Neural cell (in vitro differentiated cells): ENCODE results near the gene VWF. TPM values are rescaled to one million over a fixed set of nuclear protein-coding genes. Genes with fewer than 3 reads are reported as not detected.

Experiments
- H2AFZ ChIP-seq: fragments of 200-600, 300-800 bp; sonication (generic), shearing (Covaris generic); 2 replicates; pipeline ENCODE4 v1.6.0; 2014; ENCODE audit warnings: low read depth, mild to moderate bottlenecking, antibody characterized with exemption, low read length, moderate library complexity
- H3F3A ChIP-seq: fragments of 200-600 bp; shearing (Covaris generic); 2 replicates; pipeline ENCODE4 v1.6.1; 2016; ENCODE audit warnings: mild to moderate bottlenecking, moderate library complexity, mixed read lengths, antibody characterized with exemption, low read length; ENCODE audit not compliant: insufficient read depth, poor library complexity, severe bottlenecking
- H3K27ac ChIP-seq: fragments of 200-600, 300-800 bp; sonication (generic), shearing (Covaris generic); 2 replicates; pipeline ENCODE4 v1.5.1; 2014; ENCODE audit warnings: mild to moderate bottlenecking, low read length, moderate library complexity
- H3K27me3 ChIP-seq: fragments of 300-800, 200-600 bp; sonication (generic), shearing (Covaris generic); 2 replicates; pipeline ENCODE4 v1.6.0; 2014; ENCODE audit warnings: mild to moderate bottlenecking, low read depth, low read length, moderate library complexity; ENCODE audit not compliant: insufficient read depth
- H3K36me3 ChIP-seq: fragments of 300-800, 200-600 bp; sonication (generic), shearing (Covaris generic); 2 replicates; pipeline ENCODE4 v1.5.1; 2014; ENCODE audit warnings: mild to moderate bottlenecking, antibody characterized with exemption, low read length, moderate library complexity; ENCODE audit not compliant: insufficient read depth
- H3K4me2 ChIP-seq: fragments of 300-800, 200-600 bp; sonication (generic), shearing (Covaris generic); 2 replicates; pipeline ENCODE4 v1.6.0; 2014; ENCODE audit warnings: mild to moderate bottlenecking, low read length
- H3K4me3 ChIP-seq: fragments of 300-800, 200-600 bp; sonication (generic), shearing (Covaris generic); 2 replicates; pipeline ENCODE4 v1.5.1; 2014; ENCODE audit warnings: mild to moderate bottlenecking, low read length, moderate library complexity
- H3K79me2 ChIP-seq: fragments of 200-600 bp; shearing (Covaris generic); replicated peaks from 2 replicates; pipeline ENCODE4 v1.6.0; 2014; ENCODE audit warnings: mild to moderate bottlenecking, low read length, moderate library complexity; ENCODE audit not compliant: insufficient read depth
- H3K9ac ChIP-seq: fragments of 300-800, 200-600 bp; sonication (generic), shearing (Covaris generic); 2 replicates; pipeline ENCODE4 v1.6.1; 2016; ENCODE audit warnings: mild to moderate bottlenecking, low read length, mixed read lengths
- H3K9me2 ChIP-seq: fragments of 200-600 bp; shearing (Covaris generic); 2 replicates; pipeline ENCODE4 v1.6.1; 2016; ENCODE audit warnings: mild to moderate bottlenecking, low read length, mixed read lengths; ENCODE audit not compliant: insufficient read depth
- H3K9me3 ChIP-seq: fragments of 200-600, 300-800 bp; sonication (generic), shearing (Covaris generic); 2 replicates; pipeline ENCODE4 v1.6.1; 2016; ENCODE audit warnings: mild to moderate bottlenecking, mixed run types, low read length, moderate library complexity, mixed read lengths
- H4K20me1 ChIP-seq: fragments of 200-600 bp; shearing (Covaris generic); 2 replicates; pipeline ENCODE4 v1.6.1; 2016; ENCODE audit warnings: mild to moderate bottlenecking, mixed run types; ENCODE audit not compliant: insufficient read depth
- CTCF ChIP-seq: fragments of 450-650 bp; IDR thresholded peaks from 2 replicates; pipeline ENCODE4 v1.5.1; 2014; ENCODE audit warnings: antibody characterized with exemption, mild to moderate bottlenecking, moderate library complexity; ENCODE audit not compliant: poor library complexity, severe bottlenecking
- EP300 ChIP-seq: fragments of 450-650 bp; conservative IDR thresholded peaks from 2 replicates; pipeline ENCODE4 v1.6.1; 2014; ENCODE audit warnings: antibody characterized with exemption, mild to moderate bottlenecking, moderate library complexity; ENCODE audit not compliant: poor library complexity, severe bottlenecking
- EZH2 ChIP-seq: fragments of 200-600, 300-800 bp; shearing (Covaris generic), sonication (generic); IDR thresholded peaks from 2 replicates; pipeline ENCODE4 v1.6.1; 2014; ENCODE audit warnings: antibody characterized with exemption, low read length, borderline replicate concordance, mild to moderate bottlenecking; ENCODE audit not compliant: insufficient read depth, poor library complexity, severe bottlenecking
- MXI1 ChIP-seq: fragments of 450-650 bp; conservative IDR thresholded peaks from 2 replicates; pipeline ENCODE4 v1.6.1; 2014; ENCODE audit warnings: antibody characterized with exemption, mild to moderate bottlenecking; ENCODE audit not compliant: poor library complexity, severe bottlenecking
- POLR2AphosphoS5 ChIP-seq: IDR thresholded peaks from 2 replicates; pipeline ENCODE4 v1.6.1; 2012
- RAD21 ChIP-seq: fragments of 450-650 bp; conservative IDR thresholded peaks from 2 replicates; pipeline ENCODE4 v1.6.1; 2014; ENCODE audit warnings: antibody characterized with exemption, mild to moderate bottlenecking, moderate library complexity
- REST ChIP-seq: IDR thresholded peaks from 2 replicates; pipeline ENCODE4 v1.6.1; 2012; ENCODE audit warnings: borderline replicate concordance
- SMC3 ChIP-seq: fragments of 450-650 bp; conservative IDR thresholded peaks from 2 replicates; pipeline ENCODE4 v1.6.1; 2014; ENCODE audit warnings: antibody characterized with exemption, mild to moderate bottlenecking, moderate library complexity; ENCODE audit not compliant: poor library complexity
- TAF1 ChIP-seq: IDR thresholded peaks from 2 replicates; pipeline ENCODE4 v1.6.1; 2012; ENCODE audit warnings: low read depth
- polyA plus RNA-seq: library from polyadenylated mRNA; depleted of rRNA; stranded (reverse); fragments of >200 nt; gene quantifications from 2 replicates; pipeline ENCODE4 v1.2.3, GENCODE V29; 2014

The VWF gene
- polyA plus RNA-seq, 1 donor from 2014 or later: not detected

GRCh38 chr12:5913387-5913786, 211.1 kb downstream of the VWF start:
- H2AFZ ChIP-seq: no peak overlapping the region
- H3K79me2 ChIP-seq: no peaks in the 10 kb centered on the region

More at GRCh38 chr12:5913387-5913786, 211.1 kb downstream of the VWF start:
- no peaks in the 10 kb centered on the region for H3K9me2 ChIP-seq
- H3K27me3 ChIP-seq: no peaks in the 10 kb centered on the region
- H3K27ac ChIP-seq: no peak overlapping the region
- TF ChIP-seq EP300: no peak
- TF ChIP-seq CTCF: no peak
- TF ChIP-seq RAD21: no peak
- no peak for TF ChIP-seq MXI1
- no peak for TF ChIP-seq TAF1
- no peak for TF ChIP-seq SMC3
- no peak for TF ChIP-seq EZH2
- TF ChIP-seq POLR2AphosphoS5: no peak
- no peak for TF ChIP-seq REST
- no peak overlapping the region for H3K4me2 ChIP-seq
- H3K4me3 ChIP-seq: no peak overlapping the region
- no peaks in the 10 kb centered on the region for H3K9me3 ChIP-seq
- no peak overlapping the region for H3K9ac ChIP-seq
- H3F3A ChIP-seq: no peaks in the 10 kb centered on the region
- H3K36me3 ChIP-seq: no peaks in the 10 kb centered on the region
- no peaks in the 10 kb centered on the region for H4K20me1 ChIP-seq
